AG09319 (cell line): Measurements from ENCODE around the gene RBCK1.

Experiments used
- DNase-seq: peaks from one replicate; pipeline ENCODE4 v3.0.0-alpha.2; 2010; ENCODE audit warnings: low read depth; ENCODE audit errors: extremely low read depth
- TF ChIP-seq, protein P1 (sequence below): IDR thresholded peaks from 2 replicates; pipeline ENCODE4 v1.5.1; 2011; ENCODE audit warnings: low read depth, mild to moderate bottlenecking, inconsistent platforms, low read length, moderate library complexity

RBCK1 gene

DNA sequence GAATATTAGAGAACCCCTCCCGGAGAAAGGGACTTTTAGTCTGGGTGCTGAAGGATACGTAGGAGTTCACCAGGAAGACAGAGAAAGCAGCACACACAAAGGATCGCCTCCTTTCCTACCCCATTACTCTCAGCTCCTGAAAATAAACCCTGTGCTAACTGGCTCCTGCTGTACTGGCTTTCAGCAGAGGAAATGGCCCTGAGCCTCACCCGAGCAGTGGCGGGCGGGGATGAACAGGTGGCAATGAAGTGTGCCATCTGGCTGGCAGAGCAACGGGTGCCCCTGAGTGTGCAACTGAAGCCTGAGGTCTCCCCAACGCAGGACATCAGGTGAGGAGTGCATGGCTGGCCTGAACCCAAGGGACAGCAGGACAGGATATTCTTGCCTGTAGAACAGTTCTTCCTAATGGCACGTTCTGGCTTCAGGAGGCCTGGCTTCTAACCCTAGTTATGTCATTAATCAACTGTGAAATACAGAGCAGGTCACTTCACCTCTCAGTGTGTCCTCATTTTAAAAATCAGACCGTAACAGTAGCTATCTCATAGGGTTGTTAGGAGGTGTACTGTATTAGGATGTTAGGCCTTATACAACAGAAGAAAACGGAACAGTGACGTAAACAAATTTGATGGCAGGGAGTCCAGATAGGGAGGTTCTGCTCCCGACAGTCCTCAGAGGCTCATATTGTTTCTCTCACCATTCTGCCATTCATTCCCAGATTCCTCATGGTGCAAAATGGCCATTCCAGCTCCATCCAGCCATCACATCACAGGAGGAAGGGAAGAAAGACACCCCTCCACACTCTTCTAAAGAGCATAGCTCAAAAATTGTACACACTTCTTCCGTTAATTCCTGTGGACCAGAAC, 1.8 kb downstream of the RBCK1 start:
- no peak for DNase-seq
- TF ChIP-seq, protein P1, sequence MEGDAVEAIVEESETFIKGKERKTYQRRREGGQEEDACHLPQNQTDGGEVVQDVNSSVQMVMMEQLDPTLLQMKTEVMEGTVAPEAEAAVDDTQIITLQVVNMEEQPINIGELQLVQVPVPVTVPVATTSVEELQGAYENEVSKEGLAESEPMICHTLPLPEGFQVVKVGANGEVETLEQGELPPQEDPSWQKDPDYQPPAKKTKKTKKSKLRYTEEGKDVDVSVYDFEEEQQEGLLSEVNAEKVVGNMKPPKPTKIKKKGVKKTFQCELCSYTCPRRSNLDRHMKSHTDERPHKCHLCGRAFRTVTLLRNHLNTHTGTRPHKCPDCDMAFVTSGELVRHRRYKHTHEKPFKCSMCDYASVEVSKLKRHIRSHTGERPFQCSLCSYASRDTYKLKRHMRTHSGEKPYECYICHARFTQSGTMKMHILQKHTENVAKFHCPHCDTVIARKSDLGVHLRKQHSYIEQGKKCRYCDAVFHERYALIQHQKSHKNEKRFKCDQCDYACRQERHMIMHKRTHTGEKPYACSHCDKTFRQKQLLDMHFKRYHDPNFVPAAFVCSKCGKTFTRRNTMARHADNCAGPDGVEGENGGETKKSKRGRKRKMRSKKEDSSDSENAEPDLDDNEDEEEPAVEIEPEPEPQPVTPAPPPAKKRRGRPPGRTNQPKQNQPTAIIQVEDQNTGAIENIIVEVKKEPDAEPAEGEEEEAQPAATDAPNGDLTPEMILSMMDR: no peak

DNA sequence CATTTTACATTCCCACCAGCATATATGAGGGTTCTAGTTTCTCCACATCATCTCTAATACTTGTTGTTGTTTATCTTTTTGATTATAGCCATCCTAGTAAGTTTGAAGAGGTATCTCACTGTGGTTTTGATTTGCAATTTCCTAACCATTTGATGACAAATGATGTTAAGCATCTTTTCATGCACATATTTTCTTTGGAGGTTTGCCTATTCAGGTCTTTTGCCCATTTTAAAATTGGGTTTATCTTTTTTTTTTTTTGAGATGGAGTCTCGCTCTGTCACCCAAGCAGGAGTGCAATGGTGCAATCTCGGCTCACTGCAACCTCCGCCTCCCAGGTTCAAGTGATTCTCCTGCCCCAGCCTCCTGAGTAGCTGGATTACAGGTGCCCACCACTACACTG, 4.0 kb downstream of the RBCK1 start:
- TF ChIP-seq, protein P1: no peak
- DNase-seq: no peak

DNA sequence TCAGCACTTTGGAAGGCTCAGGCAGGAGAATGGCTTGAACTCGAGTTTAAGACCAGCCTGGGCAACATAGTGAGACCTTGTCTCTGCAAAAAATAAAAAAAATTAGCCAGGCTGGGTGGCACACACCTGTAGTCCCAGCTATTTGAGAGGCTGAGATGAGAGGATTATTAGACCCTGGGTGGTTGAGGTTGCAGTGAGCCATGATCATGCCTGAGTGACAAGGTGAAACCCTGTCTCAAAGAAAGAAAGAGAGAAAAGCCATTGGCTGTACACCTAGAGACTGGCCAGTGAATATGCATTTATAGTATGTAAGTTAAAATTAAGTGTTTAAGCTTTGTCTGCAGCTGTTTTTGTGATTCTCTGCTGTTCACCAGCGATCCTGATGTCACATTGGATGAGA, 6.1 kb downstream of the RBCK1 start:
- DNase-seq: no peak
- TF ChIP-seq, protein P1: no peak

DNA sequence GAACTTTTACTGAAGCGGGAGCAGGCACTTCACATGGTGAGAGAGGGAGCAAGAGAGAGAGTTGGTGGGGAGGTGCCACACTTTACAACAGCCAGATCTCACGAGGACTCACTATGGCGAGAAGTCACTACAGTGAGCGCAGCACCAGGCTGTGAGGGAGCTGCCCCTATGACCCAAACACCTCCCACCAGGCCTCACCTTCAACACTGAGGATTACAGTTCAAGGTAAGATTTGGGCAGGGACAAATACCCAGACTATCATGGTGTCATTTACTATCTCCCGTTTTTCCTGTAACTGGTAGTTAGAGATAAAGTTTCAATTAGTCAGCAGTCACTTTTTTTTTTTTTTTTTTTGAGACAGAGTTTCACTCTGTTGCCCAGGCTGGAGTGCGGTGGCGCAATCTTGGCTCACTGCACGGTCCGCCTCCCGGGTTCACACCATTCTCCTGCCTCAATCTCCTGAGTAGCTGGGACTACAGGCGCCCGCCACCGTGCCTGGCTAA, 7.8 kb downstream of the RBCK1 start:
- TF ChIP-seq, protein P1: no peak
- DNase-seq: no peak

DNA sequence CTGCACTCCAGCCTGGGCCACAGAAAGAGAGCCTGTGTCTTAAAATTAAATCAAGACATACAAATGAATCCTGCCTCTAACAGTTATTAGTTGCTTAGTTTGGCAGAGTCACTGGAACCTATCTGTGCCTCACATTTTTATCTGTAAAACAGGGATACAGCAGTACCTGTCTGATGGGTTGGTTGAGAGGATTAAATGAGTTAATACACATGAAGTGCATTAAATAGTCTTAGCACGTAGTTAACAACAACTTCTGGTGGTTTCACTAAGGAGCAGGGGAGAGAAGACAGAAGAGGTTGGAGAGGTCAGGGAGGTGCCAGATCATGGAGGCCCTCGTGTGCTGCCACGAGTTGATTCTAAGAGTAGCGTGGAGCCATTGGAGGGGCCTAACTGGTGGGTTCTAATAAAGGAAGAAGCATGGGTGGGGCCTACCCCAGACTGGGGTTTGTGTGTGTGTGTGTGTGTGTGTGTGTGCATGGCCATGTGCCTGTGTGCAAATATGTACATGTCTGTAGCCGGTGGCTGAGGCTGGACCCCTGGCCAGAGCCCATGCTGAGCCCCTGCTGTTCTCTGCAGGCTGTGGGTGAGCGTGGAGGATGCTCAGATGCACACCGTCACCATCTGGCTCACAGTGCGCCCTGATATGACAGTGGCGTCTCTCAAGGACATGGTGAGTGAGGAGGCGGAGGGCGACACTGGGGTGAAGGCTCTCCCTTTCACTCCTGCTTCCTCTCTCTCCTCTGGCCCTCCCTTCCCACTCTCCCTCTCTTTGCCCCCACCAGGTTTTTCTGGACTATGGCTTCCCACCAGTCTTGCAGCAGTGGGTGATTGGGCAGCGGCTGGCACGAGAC, 9.1 kb downstream of the RBCK1 start:
- TF ChIP-seq, protein P1: no peak
- no peak for DNase-seq

DNA sequence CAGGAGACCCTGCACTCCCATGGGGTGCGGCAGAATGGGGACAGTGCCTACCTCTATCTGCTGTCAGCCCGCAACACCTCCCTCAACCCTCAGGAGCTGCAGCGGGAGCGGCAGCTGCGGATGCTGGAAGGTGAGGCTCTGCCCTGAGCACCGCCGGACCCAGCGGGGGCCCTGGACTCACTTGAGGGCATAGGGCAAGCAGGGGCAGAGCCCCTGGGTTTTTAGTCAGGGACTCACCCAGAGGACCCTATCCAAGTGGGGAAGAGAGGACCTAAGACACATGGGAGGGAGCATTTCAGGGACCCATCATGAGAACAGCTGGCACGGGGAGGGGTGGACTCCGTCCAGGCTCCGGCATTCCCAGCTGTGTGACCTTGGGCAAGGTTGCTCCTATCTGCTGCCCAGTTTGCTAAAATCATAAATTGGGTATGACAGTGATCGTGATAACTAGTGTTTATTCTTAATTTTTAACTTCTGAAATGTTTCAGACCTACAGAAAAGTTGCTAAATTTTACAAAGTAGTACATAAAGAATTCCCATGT, 9.8 kb downstream of the RBCK1 start:
- TF ChIP-seq, protein P1: no peak
- DNase-seq: no peak

DNA sequence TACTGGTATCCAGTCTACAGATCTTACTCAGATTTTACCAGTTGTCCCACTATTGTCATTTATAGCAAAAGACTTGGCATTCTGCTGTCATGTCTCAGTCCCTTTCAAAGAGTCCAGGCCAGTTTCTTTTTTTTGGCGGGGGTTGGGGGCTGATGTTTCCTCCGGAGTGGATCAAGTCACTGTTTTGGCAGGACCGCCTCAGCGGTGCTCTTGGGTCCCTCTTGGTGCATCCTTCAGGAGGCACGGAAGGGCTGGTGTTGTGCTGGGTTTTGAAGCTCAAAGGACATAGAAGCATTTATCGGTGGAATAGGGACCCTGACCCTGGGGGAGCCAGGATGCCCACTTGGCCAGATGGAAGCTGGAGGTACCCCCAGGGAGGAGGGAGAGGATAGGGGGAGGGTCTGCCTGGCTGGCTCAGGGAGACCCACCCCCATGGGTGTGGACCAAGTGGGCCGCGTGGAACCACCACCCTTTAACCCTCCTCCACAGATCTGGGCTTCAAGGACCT, 10.8 kb downstream of the RBCK1 start:
- TF ChIP-seq, protein P1: no peak
- DNase-seq: no peak
